T-helper 9 cell (primary cell): ENCODE measurements around the gene RIPK1.
"Not testable (repeated sequence)": the region's sequence is repeated elsewhere in the genome, so short reads cannot be mapped to it uniquely, and the experiment has no call there.

Experiments used
- DNase-seq: peaks from one replicate; pipeline ENCODE4 v3.0.0-alpha.2; 2020

RIPK1 gene

DNA sequence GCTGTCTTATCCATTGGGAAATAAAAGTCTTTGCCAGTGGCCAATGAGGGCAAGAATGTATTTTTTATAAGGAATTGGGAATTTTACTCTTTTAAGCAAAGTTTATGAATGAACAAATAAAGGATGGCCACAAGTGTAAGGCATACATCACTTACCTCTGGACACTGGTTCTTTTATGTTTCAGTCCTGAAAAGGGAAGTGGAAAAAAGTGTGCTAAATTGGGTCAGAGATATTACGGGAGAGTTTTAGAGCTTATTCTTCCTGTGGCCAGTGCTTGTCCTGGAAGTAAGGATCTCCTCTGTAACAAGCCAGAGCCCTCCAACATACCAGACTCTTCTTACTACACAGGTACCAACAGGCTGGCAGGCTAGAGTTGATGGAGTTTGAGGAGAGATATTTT, 22.5 kb upstream of the RIPK1 start:
- no peak for DNase-seq

DNA sequence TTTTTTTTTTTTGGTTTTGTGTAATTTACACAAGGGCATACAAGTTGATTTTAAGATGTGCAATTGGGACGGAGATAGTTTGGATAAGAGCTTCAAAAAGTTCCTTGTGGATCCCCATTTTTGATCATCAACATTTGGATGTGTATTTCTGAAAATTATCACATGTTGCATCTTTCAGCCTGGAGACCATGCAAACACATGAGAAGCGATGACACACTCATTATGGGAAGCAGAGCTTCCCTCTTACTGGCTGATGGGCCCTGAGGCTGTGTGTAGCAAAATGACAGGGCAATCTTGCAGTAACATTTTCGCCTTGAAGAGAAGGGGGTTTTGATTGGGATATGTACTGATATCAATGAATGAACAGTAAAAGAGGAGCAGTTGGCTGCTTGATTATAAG, 22.0 kb upstream of the RIPK1 start:
- DNase-seq: no peak

DNA sequence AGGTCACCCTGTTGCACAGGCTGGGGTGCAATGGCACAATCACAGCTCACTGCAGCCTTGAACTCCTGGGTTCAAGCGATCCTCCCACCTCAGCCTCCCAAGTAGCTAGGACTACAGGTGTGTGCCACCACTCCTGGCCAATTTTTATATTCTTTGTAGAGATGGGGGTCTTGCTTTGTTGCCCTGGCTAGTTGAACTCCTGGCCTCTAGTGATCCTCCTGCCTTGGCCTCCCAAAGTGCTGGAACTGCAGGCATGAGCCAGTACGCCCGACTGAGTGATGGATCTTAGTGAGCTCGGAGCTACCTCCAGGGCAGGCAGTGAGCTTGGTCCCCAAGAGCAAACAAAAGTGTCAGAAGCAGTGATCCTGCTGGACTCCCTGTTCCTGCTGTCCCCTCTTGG, 20.3 kb upstream of the RIPK1 start:
- DNase-seq: not testable (repeated sequence)

DNA sequence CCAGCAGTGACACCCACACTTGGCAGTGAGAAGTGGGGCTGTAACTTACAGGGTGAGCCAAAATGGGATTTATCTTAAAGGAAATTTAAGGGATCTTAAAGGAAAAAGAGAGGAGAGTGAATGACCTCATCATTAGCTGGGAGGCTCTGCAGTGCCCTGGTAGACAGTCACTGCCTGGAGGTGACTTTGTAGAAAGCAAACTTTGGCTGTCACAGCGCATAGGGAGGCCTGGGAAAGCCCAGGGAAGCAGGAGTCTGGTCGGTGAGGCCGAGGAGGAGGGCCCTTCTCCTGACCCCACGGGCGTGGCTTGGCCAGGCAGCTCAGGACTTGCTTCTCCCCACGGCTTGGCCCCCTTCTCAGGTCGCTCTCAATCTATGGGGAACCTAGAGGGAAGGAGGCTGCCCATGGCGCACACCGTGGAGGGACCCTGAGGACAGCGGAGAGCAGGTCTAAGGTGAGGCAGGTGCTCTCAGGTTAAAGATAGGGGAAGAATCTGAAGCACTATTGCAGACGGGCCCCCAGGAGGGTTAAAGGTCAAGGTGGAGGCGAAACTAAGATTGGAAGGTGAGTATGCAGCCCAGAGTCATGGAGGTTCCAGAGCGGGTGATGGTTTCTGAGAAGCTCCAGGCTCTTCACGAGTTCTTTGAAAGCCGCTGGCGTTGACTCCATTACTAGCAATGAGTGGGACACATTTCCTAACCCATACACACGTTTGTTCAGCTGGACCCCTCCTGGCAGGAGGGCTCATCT, 15.6 kb upstream of the RIPK1 start:
- no peak for DNase-seq

DNA sequence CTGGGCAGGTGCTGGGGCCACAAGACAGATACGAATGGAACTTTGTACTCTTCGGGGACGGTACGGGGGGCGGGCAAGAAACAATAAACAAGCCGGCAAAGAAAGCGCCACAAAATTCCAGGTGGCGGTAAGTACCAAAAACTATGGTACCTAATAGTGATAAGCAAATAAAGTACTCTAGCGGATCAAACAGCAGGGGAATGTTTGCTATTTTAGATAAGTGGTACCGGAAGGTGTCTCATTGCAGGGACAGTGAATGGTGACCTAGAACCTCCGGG, 15.1 kb upstream of the RIPK1 start:
- no peak for DNase-seq

DNA sequence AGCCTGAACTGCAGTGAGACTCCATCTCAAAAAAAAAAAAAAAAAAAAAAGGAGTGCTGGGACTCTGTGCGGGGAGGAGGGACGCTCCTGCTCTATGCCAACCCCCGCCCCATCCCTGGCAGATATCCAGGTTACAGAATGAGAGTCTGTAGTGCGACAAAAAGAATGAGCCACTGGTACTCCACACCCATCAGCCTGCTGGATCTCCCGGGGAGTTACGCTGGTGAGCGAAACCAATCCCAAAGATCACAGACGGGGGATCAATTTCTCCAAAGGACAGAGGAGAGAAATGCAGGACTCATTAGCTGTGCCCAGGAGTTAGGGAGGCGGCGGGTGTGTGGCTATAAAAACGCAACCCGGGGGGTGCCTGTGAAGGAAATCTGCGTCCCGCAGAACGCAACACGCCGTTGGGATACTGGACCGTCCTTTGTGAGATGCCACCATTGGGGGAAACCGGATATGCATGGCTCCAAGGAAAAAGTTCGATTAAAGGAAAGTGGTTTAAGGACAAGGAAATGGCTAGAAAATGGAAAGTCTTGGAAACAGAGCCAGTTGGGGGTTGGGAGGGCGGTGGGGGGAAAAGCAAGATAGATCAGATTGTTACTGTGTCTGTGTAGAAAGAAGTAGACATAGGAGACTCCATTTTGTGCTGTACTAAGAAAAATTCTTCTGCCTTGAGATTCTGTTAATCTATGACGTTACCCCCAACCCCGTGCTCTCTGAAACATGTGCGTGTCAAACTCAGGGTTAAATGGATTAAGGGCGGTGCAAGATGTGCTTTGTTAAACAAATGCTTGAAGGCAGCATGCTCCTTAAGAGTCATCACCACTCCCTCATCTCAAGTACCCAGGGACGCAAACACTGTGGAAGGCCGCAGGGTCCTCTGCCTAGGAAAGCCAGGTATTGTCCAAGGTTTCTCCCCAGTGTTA, 13.8 kb upstream of the RIPK1 start:
- DNase-seq: not testable (repeated sequence)

DNA sequence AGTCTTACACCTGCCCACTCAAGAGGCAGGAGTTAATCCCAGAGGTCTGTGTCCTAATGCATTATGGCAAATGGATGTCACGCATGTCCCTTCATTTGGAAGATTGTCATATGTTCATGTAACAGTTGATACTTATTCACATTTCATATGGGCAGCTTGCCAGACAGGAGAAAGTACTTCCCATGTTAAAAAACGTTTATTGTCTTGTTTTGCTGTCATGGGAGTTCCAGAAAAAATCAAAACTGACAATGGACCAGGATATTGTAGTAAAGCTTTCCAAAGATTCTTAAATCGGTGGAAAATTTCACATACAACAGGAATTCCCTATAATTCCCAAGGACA, 13.2 kb upstream of the RIPK1 start:
- DNase-seq: not testable (repeated sequence)

DNA sequence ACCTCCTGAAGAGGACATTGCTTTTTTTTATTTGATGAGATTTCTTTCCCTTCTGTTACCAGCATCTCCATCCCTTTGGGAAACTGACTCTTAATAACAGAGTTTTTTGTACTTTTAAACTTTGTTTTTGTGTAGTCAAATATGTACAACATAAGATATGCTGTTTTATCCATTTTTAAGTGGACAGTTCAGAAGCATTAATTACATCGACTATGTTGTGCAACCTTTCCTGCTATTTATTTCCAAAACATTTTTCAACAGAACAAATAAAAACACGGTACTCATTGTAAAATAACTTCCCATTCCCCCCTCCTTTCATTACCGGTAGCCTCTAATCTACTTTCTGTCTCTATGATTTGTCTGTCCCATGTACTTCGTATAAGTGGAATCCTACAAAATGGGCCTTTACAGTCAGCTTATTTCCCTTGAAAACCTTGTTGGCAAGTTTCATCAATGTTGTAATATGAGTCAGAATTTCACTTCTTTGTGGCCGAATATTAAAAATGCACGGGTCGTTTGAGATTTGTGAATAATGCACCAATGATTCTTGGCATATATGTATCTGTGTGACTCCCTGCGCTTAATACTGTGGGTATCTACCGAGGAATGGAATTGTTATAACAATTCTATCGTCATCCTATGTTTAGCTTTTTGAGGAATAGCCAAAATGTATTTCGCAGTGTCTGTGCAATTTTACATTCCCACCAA, 11.1 kb upstream of the RIPK1 start:
- DNase-seq: no peak

DNA sequence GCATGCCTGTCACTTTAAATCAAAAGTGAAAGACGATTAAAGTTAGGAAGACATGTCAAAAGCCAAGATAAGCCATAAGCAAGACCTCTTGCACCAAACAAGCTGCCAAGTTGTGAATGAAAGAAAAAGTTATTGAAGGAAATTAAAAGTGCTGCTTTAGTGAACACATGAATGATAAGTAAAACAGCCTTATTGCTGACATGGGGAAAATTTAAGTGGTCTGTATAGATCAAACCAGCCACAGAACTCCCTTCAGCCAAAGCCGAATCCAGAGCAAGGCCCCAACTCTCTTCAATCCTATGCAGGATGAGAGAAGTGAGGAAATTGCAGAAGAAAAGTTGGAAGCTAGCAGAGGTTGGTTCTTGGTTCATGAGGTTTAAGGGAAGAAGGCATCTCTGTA, 9.3 kb upstream of the RIPK1 start:
- DNase-seq: no peak

DNA sequence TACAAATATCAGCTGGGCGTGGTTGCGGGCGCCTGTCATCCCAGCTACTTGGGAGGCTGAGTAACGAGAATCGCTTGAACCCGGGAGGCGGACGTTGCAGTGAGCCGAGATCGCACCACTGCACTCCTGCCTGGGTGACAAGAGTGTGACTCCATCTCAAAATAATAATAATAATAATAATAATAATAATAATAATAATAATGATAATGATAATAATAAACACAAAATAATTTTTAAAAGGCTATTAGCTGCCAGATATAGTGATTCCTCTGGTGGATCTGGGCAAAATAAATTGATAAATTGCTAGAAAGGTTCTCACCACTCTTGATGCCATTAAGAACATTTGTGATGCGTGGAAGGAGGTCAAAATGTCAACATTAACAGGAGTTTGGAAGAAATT, 8.2 kb upstream of the RIPK1 start:
- DNase-seq: not testable (repeated sequence)

DNA sequence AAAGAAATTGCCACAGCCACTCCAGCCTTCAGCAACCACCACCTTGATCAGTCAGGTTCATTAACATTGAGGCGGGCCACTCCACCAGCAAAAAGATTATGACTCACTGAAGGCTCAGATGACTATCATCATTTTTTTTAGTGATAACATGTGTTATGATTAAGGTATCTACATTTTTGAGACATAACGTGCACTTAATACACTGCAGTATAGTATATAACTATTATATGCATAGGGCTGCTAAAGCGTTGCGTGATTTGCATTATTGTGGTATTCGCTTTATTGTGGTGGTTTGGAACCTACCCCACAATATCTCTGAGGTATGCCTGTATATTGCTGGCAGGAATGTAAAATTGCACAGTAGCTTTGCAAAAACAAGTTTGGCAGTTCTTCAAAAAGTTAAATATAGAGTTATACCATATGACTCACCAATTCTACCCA, 6.8 kb upstream of the RIPK1 start:
- no peak for DNase-seq

DNA sequence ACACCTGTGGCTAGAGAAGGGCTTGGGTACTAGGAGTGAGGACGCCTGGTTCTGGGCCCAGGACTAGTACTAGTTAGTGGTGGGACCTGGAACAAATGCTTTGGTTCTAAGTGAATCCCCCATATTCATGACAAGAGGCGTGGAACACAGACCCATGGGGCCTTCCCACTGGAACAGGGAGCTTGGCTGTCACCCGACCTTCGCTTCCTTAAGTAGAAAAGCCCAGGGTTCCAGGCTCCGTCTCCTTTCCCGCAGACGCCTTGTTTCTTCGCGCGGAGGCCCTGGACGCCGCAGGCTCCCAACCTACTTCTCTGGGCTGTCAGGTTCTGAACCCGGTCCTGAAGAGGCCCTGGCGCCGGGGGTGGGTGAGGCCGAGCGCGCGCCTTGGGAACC, 5.0 kb upstream of the RIPK1 start:
- DNase-seq: not testable (repeated sequence)

DNA sequence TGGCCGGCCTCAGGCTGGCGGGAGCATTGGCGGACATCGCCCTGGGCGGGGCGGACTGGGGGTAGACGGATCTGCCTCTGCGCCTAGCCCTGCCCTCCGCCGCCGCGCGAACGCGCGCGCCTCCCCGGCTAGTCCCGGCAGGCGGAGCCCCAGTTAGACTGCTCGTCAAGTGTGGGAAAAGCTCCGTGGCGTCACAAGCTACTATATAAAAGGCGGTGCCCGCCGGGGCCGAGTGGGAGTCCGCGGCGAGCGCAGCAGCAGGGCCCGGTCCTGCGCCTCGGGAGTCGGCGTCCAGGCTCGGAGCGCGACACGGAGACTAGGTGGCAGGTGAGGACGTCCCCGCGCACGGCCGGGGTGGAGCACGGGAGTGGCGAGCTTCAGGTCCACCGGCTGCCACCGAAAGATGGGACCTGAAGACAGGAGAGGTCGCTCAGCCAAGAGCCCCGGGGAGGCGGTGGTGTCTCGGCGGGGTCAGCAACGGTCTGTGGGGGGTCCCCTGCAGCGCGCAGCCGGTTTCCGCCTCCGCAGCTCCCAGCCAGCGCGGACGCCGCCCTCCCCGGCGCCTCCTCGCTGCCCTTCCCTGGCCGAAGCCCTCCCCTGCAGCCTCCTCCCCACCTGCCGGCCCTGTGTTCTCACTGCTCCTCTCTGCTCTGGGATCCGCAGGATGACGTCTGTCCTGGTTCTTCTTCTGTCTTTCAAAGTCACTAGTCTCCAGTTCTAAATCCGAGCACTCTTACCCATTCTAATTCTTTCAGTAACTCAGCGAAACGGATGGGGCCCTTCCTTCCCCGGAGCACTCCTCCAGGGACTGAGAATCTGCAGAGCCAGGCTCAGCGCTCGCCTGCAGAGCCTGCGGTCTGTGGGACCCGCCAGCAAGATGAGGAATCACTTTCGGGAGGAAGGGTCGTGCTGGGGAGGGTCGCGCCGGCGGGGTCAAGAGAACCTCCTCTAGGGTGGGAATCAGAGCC, 4.3 kb upstream of the RIPK1 start:
- DNase-seq: peak; percentile 78

DNA sequence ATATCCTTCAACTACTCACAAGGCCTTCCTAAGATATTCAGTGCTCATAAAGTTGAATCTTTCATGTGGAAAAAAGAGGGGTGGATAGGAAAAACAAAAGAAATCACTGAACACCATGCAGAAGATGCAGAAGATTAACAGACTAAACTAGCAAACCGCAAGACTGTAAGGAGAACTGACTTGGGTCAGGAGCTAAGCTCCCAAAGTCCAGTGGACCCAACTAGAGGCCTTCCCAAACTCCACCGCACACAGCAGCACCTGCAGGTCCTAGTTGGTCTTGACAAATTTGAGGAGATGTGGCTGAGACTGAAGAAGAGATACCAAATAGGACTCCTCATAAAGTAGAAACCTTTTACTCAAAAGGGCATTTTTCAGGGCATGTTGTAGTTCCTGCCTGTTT, 3.3 kb downstream of the RIPK1 start:
- DNase-seq: no peak

DNA sequence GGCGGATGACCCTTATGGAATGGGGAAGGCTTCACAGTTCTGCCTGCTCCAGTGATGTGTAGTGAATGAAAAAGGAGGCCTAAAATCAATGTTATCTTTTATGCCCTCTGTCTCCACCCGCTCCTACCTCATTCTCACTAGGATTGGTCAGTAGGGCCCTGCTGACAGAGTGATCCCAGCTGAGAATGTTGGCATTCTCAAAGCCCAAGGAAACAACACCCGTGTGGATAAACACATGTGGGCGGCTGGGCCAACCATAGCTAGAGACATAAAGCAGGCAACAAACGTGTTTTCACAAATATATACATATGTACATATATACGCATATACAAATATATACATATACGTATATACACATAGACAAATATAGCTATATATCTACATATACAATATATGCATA, 4.5 kb downstream of the RIPK1 start:
- no peak for DNase-seq

DNA sequence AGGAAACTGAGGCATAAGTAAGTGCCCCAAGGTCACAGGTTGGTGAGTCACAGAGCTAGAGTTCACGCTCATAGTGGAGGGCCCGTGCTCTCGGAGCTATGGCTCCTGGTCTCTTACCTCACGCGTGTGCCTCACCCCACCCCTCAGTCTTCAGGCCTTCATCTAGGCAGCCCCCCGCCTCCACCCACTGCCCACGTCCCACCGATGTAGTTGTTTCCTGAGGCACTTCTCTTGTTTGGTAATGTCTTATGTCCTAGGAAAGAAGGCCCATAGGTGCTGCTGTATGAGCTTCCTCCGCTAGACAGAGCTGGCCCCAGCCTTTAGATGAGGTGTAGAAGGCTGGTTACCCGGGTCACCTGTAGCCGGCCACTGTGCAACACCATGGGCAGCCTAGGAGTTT, 5.1 kb downstream of the RIPK1 start:
- DNase-seq: no peak

DNA sequence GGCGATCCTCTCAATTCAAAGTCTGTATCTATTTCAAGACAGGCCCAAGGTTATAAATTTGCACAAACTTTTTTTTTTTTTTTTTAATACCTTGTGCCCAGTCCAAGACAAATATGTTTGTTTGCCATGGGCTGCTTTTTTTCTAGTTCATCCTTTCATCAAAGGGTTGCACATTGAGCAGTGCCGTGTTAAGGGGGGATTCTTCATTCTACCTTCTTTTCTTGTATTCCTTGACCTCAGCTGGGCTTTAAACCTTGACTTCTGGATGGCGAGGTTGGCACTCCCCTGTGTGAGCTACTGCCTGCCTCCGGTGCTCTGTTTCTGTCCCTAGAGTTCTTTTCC, 7.4 kb downstream of the RIPK1 start:
- no peak for DNase-seq

DNA sequence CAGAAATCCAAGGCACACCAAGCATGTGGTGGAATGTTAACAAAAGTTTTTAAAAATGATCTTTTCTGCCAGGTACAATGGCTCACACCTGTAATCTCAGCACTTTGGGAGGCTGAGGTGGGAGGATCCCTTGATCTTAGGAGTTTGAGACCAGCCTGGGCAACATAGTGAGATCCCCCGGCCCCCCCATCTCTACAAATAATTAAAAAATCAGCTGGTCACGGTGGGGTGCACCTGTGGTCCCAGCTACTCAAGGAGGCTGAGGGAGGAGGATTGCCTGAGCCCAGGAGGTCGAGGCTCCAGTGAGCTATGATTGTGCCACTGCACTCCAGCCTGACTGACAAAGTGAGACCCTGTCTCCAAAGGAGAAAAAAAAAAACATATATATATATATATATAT, 8.0 kb downstream of the RIPK1 start:
- no peak for DNase-seq

DNA sequence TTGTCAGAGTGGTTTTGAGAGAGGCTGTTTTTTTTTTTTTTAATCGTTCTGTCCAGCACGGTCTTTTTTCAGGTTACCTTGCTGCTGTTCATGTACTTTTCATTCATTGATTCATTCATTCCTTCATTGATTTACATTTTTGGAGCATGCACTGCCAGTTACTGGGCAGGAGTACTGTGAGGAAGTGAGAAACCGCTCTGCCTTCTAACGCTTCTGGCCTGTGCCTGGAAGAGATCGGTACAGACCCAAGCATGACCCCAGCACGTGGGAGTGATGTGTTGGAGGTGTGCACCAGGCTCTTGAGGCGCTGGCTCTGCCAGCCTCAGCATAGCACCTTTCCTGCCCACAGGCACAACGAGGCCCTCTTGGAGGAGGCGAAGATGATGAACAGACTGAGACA, 9.1 kb downstream of the RIPK1 start:
- no peak for DNase-seq

DNA sequence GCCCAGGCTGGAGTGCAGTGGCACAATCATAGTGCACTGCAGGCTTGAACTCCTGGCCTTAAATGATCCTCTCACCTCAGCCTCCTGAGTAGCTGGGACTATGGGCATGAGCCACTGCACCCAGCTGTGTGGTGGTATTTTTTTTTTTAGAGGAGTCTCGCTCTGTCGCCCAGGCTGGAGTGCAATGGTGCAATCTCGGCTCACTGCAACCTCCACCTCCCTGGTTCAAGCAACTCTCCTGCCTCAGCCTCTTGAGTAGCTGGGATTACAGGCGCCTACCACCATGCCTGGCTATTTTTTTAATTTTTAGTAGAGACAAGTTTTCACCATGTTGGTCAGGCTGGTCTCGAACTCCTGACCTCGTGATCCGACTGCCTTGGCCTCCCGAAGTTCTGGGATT, 10.7 kb downstream of the RIPK1 start:
- DNase-seq: not testable (repeated sequence)

DNA sequence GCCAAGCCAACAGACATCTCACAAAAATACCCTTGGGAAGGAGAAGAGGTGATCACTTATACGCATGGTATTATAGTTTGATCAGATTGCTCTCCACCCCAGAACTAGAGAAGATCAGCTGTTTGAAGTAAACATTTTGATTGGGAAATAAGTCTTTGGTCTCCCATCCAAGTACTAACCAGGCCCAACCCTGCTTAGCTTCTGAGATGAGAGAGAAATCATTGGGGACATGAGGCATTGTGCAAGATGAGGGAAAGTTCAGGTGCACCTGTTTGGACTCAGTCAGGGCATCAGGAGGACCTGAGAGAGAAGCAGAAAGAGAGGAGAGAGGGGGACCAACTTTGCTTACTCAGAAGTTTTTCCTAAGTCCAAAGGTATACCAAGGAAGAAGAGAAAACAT, 11.4 kb downstream of the RIPK1 start:
- DNase-seq: no peak

DNA sequence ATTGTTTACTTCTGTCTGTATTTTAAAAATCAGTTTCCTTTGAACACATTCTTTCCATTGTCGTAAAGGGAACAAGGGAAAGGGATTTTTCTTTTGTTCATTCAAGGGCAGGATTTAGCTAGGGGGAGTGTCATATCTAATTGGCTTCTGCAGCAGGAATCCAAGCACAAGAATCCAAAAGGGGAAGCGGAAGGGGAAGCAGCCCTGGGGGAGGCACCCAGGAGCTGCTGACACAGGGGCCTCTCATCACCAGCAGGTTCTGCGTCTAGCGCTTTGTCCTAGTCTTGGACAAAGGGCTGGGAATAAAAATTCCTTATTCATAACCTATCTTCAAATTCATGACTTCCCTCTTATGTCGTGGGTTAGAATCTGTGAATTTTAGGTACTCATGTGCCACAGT, 13.7 kb downstream of the RIPK1 start:
- DNase-seq: no peak

DNA sequence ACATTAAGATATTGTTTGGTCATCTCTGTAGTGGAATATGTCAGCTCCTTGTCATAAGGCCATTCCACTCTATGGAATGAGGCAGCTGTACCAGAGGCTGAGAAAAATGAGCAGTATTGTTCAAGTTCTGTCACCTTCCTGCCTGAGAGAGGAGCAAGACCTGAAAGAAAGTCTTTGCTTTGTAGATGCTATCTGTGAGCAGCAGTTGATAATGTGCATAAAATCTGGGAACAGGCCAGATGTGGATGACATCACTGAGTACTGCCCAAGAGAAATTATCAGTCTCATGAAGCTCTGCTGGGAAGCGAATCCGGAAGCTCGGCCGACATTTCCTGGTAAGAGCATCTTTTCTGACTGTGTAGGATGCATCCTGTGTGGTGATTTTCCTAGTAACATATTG, 16.8 kb downstream of the RIPK1 start:
- DNase-seq: no peak
